ENCODE data around the gene S100A3. TPM values are rescaled to one million over a fixed set of nuclear protein-coding genes. Genes with fewer than 3 reads are reported as not detected.

The S100A3 gene
- total RNA-seq, 1 experiment from 2014 or later = 1.5 TPM

- Histone ChIP-seq H3K9me3 (ENCODE audit: insufficient read depth, low read depth) (no peaks in the 10 kb centered on the region), H3F3A (ENCODE audit: insufficient read depth, low read depth) (no peaks in the 10 kb centered on the region; the same call in 1 of the 2 replicates), H2AFZ (no peak overlapping the region), H3K27ac (no peak overlapping the region), H3K4me1 (replicated peaks; ENCODE audit: insufficient read depth) (peaks cover 17% of the 10 kb centered on the region), H4K20me1 (ENCODE audit: insufficient read depth) (no peaks in the 10 kb centered on the region), H3K36me3 (ENCODE audit: low read depth) (no peaks in the 10 kb centered on the region), H3K4me2 (no peak overlapping the region), H3K4me3 (no peak overlapping the region), H3K9me2 (ENCODE audit: insufficient read depth) (no peaks in the 10 kb centered on the region), H3K79me2 (ENCODE audit: low read depth) (no peaks in the 10 kb centered on the region), H3K27me3 (ENCODE audit: insufficient read depth, low read depth) (no peaks in the 10 kb centered on the region)
- TF ChIP-seq CTCF (conservative IDR thresholded peaks at IDR 0.05) (no peak), EZH2 (IDR thresholded peaks at IDR 0.05; ENCODE audit: low read depth) (no peak)
- ChIA-PET POLR2A (ENCODE audit: unreplicated experiment) (interaction anchor here (0.7 kb wide), 1 partner anchor 146 kb away, joined by 3 read pairs; no protein-coding TSS in a partner anchor), CTCF (no interaction called here)
- no TSS peak for BruUV-seq (replicated peaks)
- no peak for DNase-seq
- intact Hi-C loops (cut with micrococcal nuclease; ENCODE audit: unreplicated experiment) = no loop called here
These were observed 38.3 kb upstream of the S100A3 start for GRCh38 chr1:153587314-153587713.

- Histone ChIP-seq H3K4me3 (no peak overlapping the region), H3K27ac (no peak overlapping the region), H3K36me3 (ENCODE audit: low read depth) (no peaks in the 10 kb centered on the region), H3K9me2 (ENCODE audit: insufficient read depth) (no peaks in the 10 kb centered on the region), H2AFZ (no peak overlapping the region), H3K4me1 (replicated peaks; ENCODE audit: insufficient read depth) (peaks cover 17% of the 10 kb centered on the region), H3K27me3 (ENCODE audit: insufficient read depth, low read depth) (no peaks in the 10 kb centered on the region), H3F3A (ENCODE audit: insufficient read depth, low read depth) (no peaks in the 10 kb centered on the region; the same call in 1 of the 2 replicates), H4K20me1 (ENCODE audit: insufficient read depth) (no peaks in the 10 kb centered on the region), H3K9me3 (ENCODE audit: insufficient read depth, low read depth) (no peaks in the 10 kb centered on the region), H3K79me2 (ENCODE audit: low read depth) (no peaks in the 10 kb centered on the region), H3K4me2 (no peak overlapping the region)
- no peak for DNase-seq
- no TSS peak for BruUV-seq (replicated peaks)
- ChIA-PET CTCF (no interaction called here), POLR2A (ENCODE audit: unreplicated experiment) (interaction anchor here (0.7 kb wide), 2 partner anchors 41 to 155 kb away, joined by 14 to 34 read pairs; partner anchors contain the start of gene S100A4)
- intact Hi-C loops (cut with micrococcal nuclease; ENCODE audit: unreplicated experiment) = no loop called here
- TF ChIP-seq EZH2 (IDR thresholded peaks at IDR 0.05; ENCODE audit: low read depth) (no peak), CTCF (conservative IDR thresholded peaks at IDR 0.05) (no peak)
These were observed 37.3 kb upstream of the S100A3 start for GRCh38 chr1:153586347-153586746.

GRCh38 chr1:153585006-153585405, 35.9 kb upstream of the S100A3 start:
- POLR2A ChIA-PET (ENCODE audit: unreplicated experiment) = interaction anchor here (0.7 kb wide), 1 partner anchor 521 kb away, joined by 5 read pairs; no protein-coding TSS in a partner anchor
- H3F3A ChIP-seq (ENCODE audit: insufficient read depth, low read depth) = no peaks in the 10 kb centered on the region; the same call in 1 of the 2 replicates
- intact Hi-C loops (cut with micrococcal nuclease; ENCODE audit: unreplicated experiment) = no loop called here
- H3K27ac ChIP-seq = no peak overlapping the region
- TF ChIP-seq CTCF (conservative IDR thresholded peaks at IDR 0.05) = no peak
- no peak for TF ChIP-seq EZH2 (IDR thresholded peaks at IDR 0.05; ENCODE audit: low read depth)
- no peak overlapping the region for H3K4me2 ChIP-seq
- no peak overlapping the region for H3K4me3 ChIP-seq
- BruUV-seq (replicated peaks) = no TSS peak
- H4K20me1 ChIP-seq (ENCODE audit: insufficient read depth) = no peaks in the 10 kb centered on the region
- no peaks in the 10 kb centered on the region for H3K9me2 ChIP-seq (ENCODE audit: insufficient read depth)
- CTCF ChIA-PET = interaction anchor here (0.5 to 0.9 kb wide), 2 partner anchors 42 to 66 kb away, joined by 3 to 4 read pairs; partner anchors contain the start of gene S100A13
- no peaks in the 10 kb centered on the region for H3K27me3 ChIP-seq (ENCODE audit: insufficient read depth, low read depth)
- no peaks in the 10 kb centered on the region for H3K9me3 ChIP-seq (ENCODE audit: insufficient read depth, low read depth)
- H3K4me1 ChIP-seq (replicated peaks; ENCODE audit: insufficient read depth) = peaks cover 17% of the 10 kb centered on the region
- DNase-seq = no peak
- no peaks in the 10 kb centered on the region for H3K79me2 ChIP-seq (ENCODE audit: low read depth)
- no peak overlapping the region for H2AFZ ChIP-seq
- H3K36me3 ChIP-seq (ENCODE audit: low read depth) = no peaks in the 10 kb centered on the region
